GM21619 (cell line): ENCODE data around the gene MAML3.

ENCODE experiments used
- ATAC-seq: cut with Tn5 transposase; IDR thresholded peaks from one replicate; pipeline ENCODE4 v1.9.1; 2021; ENCODE audit not compliant: unreplicated experiment

The MAML3 gene

GRCh38 chr4:140102421-140102820, 51.6 kb downstream of the MAML3 start:
- no peak for ATAC-seq

GRCh38 chr4:140100771-140101170, 53.2 kb downstream of the MAML3 start:
- no peak for ATAC-seq

GRCh38 chr4:140099983-140100382, 54.0 kb downstream of the MAML3 start:
- no peak for ATAC-seq

GRCh38 chr4:140098455-140099160, 55.4 kb downstream of the MAML3 start:
- ATAC-seq = no peak

- ATAC-seq = no peak
Measured at GRCh38 chr4:140097572-140097971, 56.4 kb downstream of the MAML3 start.

- ATAC-seq = peak; percentile 35
Measured at GRCh38 chr4:140096921-140097320, 57.1 kb downstream of the MAML3 start.

GRCh38 chr4:140096483-140096861, 57.5 kb downstream of the MAML3 start:
- no peak for ATAC-seq

- ATAC-seq = peak; percentile 51
Measured at GRCh38 chr4:140095694-140096482, 58.1 kb downstream of the MAML3 start.

GRCh38 chr4:140094438-140095420, 59.3 kb downstream of the MAML3 start:
- no peak for ATAC-seq

- ATAC-seq = no peak
Measured at GRCh38 chr4:140092094-140092851, 61.7 kb downstream of the MAML3 start.

GRCh38 chr4:140091305-140091704, 62.7 kb downstream of the MAML3 start:
- no peak for ATAC-seq

- no peak for ATAC-seq
Measured at GRCh38 chr4:140090215-140090731, 63.7 kb downstream of the MAML3 start.

GRCh38 chr4:140089216-140089615, 64.8 kb downstream of the MAML3 start:
- no peak for ATAC-seq

- ATAC-seq = no peak
Measured at GRCh38 chr4:140088323-140088967, 65.5 kb downstream of the MAML3 start.

GRCh38 chr4:140085881-140086280, 68.1 kb downstream of the MAML3 start:
- no peak for ATAC-seq

GRCh38 chr4:140085062-140085622, 68.8 kb downstream of the MAML3 start:
- no peak for ATAC-seq

- no peak for ATAC-seq
Measured at GRCh38 chr4:140084385-140084784, 69.6 kb downstream of the MAML3 start.

- no peak for ATAC-seq
Measured at GRCh38 chr4:140082391-140082755, 71.6 kb downstream of the MAML3 start.

- no peak for ATAC-seq
Measured at GRCh38 chr4:140081641-140082390, 72.2 kb downstream of the MAML3 start.
